Ovary (tissue), 3 donors: ENCODE measurements around the gene PSMC3.

Source experiments
- CTCF ChIP-seq, 3 donors: fragments of 450-650 bp in 2 of 3; fragments of 200-600 bp in 1 of 3; IDR thresholded peaks; one replicate each; pipeline versions ENCODE4 v1.5.1 to v1.8.0; 2016 to 2022; ENCODE audit warnings: antibody characterized with exemption in 3 of 3, mild to moderate bottlenecking in 1 of 3
- EP300 ChIP-seq: sonication (generic); formaldehyde crosslinking; IDR thresholded peaks from one replicate; pipeline ENCODE4 v1.6.1; 2017; ENCODE audit warnings: antibody characterized with exemption
- donor health status: DM: no; HTN: no; CAD: no.

GRCh38 chr11:47425611-47426010, 628 bp downstream of the PSMC3 start:
- no peak for TF ChIP-seq CTCF (IDR thresholded peaks at IDR 0.05)
- TF ChIP-seq EP300: no peak
